SK-N-DZ (cell line): ENCODE data around the gene CD48.
"Not testable (repeated sequence)": the region's sequence is repeated elsewhere in the genome, so short reads cannot be mapped to it uniquely, and the experiment has no call there.

Source experiments
- DNase-seq: peaks from one replicate; pipeline ENCODE4 v3.0.0-alpha.2; 2015; ENCODE audit warnings: low spot score

Gene CD48

GRCh38 chr1:160714034-160714648 lies 2.5 kb upstream of the CD48 start:
- DNase-seq, result not testable (repeated sequence)

- no peak for DNase-seq
Measured at GRCh38 chr1:160713161-160713560, 1.5 kb upstream of the CD48 start.

- not testable (repeated sequence) for DNase-seq
Measured at GRCh38 chr1:160712525-160713080, 981 bp upstream of the CD48 start.

- DNase-seq, result no peak
Measured at GRCh38 chr1:160711276-160711601, 383 bp downstream of the CD48 start.

GRCh38 chr1:160710517-160711252 lies 937 bp downstream of the CD48 start:
- DNase-seq, result no peak

GRCh38 chr1:160709715-160710114 lies 1.9 kb downstream of the CD48 start:
- DNase-seq, result no peak

GRCh38 chr1:160708801-160709200 lies 2.8 kb downstream of the CD48 start:
- DNase-seq, result no peak

- no peak for DNase-seq
Measured at GRCh38 chr1:160708118-160708517, 3.5 kb downstream of the CD48 start.

GRCh38 chr1:160707236-160708064 lies 4.2 kb downstream of the CD48 start:
- DNase-seq, result no peak

- no peak for DNase-seq
Measured at GRCh38 chr1:160706526-160707235, 4.9 kb downstream of the CD48 start.

GRCh38 chr1:160705742-160706141 lies 5.9 kb downstream of the CD48 start:
- DNase-seq, result no peak

GRCh38 chr1:160705212-160705621 lies 6.4 kb downstream of the CD48 start:
- not testable (repeated sequence) for DNase-seq

- no peak for DNase-seq
Measured at GRCh38 chr1:160704250-160704649, 7.4 kb downstream of the CD48 start.

GRCh38 chr1:160702100-160702499 lies 9.5 kb downstream of the CD48 start:
- no peak for DNase-seq

GRCh38 chr1:160692390-160692789 lies 19.2 kb downstream of the CD48 start:
- DNase-seq, result not testable (repeated sequence)

- DNase-seq, result no peak
Measured at GRCh38 chr1:160685266-160685665, 26.4 kb downstream of the CD48 start.

GRCh38 chr1:160682983-160683865 lies 28.4 kb downstream of the CD48 start:
- no peak for DNase-seq

GRCh38 chr1:160681891-160682140 lies 29.8 kb downstream of the CD48 start:
- DNase-seq, result no peak

- DNase-seq, result peak; percentile 32
Measured at GRCh38 chr1:160681066-160681890, 30.3 kb downstream of the CD48 start.

- DNase-seq, result no peak
Measured at GRCh38 chr1:160680399-160680798, 31.2 kb downstream of the CD48 start.
